ENCODE data around the gene GPHA2. TPM values are rescaled to one million over a fixed set of nuclear protein-coding genes. Genes with fewer than 3 reads are reported as not detected.

Gene GPHA2, protein sequence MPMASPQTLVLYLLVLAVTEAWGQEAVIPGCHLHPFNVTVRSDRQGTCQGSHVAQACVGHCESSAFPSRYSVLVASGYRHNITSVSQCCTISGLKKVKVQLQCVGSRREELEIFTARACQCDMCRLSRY
- not detected in 2 replicates for total RNA-seq

DNA sequence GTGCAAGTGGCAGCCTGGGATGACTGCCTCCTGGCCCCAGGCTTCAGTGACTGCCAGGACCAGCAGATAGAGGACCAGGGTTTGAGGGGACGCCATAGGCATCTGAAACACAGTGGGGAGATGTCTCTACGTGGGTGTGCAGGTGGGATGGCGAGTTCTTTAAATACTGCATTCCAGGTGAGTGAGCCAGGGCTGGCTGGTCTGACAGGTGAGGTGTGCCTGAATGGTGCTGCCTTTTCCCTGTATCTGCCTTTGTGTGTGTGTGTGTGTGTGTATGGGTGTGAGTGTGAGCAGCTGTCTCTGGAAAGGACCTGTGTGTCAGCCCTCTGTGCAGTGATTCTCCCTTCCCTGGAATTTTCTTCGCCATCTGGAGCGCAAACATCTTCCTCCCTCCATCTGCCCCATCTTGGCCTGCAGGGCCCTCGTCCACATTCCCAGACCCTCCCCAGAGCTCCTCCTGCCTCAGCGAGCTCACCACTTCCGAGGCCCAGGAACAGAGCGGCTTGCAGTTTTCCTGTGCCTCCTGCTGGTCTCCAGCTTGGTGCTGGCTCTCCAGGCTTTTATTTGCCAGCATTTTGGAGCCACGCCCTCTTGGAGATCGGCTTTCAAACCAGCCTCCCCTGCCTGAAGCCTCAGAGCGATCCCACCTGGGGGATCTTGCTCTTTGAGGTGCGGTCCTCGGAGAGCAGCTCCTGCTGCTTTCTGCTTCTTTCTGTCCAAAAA, at the start of gene GPHA2:
Gene GPHA2, minus strand, starts transcription at position 535 of the 723 bp plus-strand sequence. Its CDS starts 433 bp downstream, at position 102.

DNA sequence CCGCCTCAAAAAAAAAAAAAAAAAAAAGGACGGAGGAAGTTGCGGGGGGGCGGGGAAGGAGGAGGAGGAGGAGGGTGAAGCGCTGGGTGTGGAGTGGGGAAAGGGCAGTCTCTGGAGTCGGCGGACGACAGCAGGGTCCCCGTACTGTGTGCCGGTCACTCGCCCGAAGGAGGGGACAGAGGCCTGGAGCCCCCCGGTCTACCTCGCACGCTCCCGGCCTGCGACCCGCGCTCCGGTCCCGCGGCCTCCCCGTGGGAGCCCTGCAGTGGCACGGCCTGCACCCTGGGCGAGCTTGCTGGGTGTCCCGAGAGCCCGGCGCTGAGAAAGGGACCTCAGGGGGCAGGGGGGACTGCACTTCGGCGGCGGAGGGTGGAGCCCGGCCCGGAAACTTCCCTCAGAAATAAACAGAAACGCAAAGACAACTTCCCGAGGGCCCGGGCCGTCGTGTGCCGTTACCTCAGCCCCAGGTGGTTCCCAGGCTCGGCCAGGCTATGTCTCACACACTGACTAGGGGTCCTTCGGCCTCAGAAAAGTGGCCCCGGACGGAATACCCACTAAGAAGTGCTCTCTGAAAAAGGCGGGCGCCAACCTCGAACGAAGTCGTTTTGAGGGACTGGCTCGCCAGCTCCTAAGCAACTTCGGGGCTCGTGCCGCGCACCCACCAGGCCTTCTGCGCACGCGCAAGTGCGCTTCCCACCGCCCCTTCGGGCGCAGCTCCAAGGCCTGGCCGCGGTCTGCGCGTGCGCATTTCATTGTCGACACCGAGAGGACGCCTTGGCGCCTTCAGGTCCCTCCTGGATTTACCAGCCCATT, 35.9 kb upstream of the GPHA2 start, which contains the start of gene MAJIN:
Gene MAJIN, minus strand, starts transcription at position 688 of the 813 bp plus-strand sequence. CDS start 12,703 bp downstream, outside the sequence.

DNA sequence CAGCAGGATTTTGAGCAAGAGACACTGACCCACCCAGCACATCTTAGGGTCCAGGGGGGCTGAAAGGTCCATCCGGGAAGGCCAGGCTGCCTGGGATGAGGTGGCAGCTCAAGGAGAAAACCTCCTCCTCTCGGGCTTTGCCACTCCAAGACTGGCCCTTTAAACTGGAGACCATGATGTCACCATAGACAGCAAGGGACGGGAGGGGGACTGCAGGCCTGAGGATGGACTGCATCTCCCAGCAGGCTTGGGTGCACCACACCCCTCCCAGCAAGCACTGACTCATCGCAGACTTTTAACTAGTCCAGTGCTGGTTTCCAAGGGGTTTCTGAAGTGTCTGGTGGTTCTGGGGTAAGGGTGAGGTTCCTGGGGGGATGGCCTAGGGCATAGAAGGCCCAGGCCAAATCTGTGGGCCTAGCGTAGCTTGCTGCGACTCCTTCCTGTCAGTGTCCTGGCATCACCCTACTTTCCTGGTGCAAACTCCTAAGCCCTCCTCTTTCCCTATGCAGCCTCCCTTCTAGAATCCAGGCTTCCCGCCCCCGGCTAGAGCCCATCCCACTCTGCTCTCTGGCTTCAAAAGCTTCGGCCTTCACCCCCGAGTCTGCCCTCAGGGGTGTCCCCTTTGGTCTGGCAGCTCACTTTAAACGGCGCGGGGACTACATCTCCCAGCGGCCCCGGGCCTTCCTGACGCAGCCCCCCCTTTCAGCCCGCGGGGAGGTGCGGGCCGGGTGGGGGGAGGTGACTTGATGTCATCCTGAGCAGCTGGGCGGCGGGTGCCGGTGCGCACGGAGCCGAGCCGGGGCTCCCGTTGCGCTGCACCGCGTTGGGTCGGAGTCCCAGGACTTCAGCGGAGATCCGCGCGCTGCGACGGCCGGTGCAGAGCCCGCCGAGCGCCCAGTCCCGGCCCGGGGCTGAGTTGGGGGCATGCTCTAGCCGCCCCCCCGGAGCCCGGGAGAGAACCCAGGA, 11.5 kb downstream of the GPHA2 start, which contains the start of gene PPP2R5B:
Gene PPP2R5B, plus strand, starts transcription at position 746 of the 966 bp plus-strand sequence. CDS start 1,046 bp downstream, outside the sequence.

DNA sequence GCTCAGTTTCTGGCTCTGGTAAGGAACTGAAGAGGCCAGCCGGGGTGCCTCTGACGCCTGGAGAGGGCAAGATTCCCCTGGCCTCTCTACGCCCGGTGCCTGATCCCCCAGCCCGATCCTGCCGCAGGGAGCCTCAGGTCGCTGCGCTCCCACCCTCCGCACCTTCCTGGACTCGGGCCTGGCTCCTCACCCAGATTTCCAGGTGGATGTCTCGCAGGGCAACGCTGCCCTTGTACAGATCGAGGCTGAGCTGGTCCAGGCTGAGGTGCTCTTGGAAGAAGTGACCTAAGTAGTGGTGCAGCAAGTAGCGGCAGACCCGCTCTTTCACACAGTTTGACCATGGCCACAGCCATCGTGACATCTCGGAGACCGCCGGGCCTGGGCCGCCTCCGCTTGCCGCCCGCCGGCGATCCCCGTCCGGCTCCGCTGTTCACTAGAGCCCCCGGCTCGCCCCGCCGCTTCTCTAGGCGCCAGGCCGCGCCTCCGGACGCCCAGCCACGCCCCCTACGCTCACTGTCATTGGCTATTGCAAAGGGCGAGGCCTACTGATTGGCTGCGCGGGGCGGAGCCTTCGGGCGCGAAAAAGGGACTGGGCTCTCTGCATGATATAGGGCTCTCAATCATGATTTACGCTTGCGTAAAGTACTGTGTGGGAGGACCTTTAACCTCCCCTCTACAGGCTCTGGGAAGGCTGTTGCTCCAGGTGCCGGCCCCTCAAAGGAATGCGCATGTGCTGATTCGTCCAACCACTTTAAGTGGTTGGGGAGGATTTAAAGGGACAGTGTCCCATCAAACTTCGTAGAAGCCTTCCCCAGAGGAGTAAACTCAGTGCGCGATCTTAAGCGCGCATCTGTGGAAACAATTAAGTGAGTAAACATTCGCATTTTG, 18.7 kb downstream of the GPHA2 start, which contains the start of gene ATG2A:
Gene ATG2A, minus strand, starts transcription at position 435 of the 888 bp plus-strand sequence. Its CDS starts 74 bp downstream, at position 361.

Small RNA genes within 50 kb of the gene (small RNA-seq; reads per million reads assigned to genes)
- gene MIR6749 (not detected), gene MIR6750 (not detected)

Other genes with a start within 250 kb of the GPHA2 start
- gene NRXN2, start 212.7 kb downstream of the GPHA2 start, total RNA-seq = 9.2 and 17.2 TPM in 2 replicates
- gene RASGRP2, start 191.8 kb downstream of the GPHA2 start, total RNA-seq = 0.20 and 0.37 TPM in 2 replicates
- 0.37 and 0.39 TPM in 2 replicates for gene PYGM, start 175.9 kb downstream of the GPHA2 start, total RNA-seq
- 110 and 126 TPM in 2 replicates for gene SF1, start 157.4 kb downstream of the GPHA2 start, total RNA-seq
- gene MAP4K2, start 132.7 kb downstream of the GPHA2 start, total RNA-seq = 7.0 and 12.3 TPM in 2 replicates
- 20.2 and 22.1 TPM in 2 replicates for gene MEN1, start 125.3 kb downstream of the GPHA2 start, total RNA-seq
- under 0.01 TPM in 2 replicates for gene CDC42BPG, start 91.2 kb downstream of the GPHA2 start, total RNA-seq
- 40.1 and 75.3 TPM in 2 replicates for gene EHD1, start 57.3 kb downstream of the GPHA2 start, total RNA-seq
- gene ATG2A, start 18.7 kb downstream of the GPHA2 start, total RNA-seq = 15.4 and 19.5 TPM in 2 replicates
- 5.9 and 8.2 TPM in 2 replicates for gene PPP2R5B, start 11.2 kb downstream of the GPHA2 start, total RNA-seq
- not detected in 2 replicates for gene MAJIN, start 36.2 kb upstream of the GPHA2 start, total RNA-seq
- gene BATF2, start 61.1 kb upstream of the GPHA2 start, total RNA-seq = 0.37 and 0.98 TPM in 2 replicates
- gene ARL2, start 78.3 kb upstream of the GPHA2 start, total RNA-seq = 46.7 and 63.2 TPM in 2 replicates
- gene SNX15, start 91.5 kb upstream of the GPHA2 start, total RNA-seq = 12.1 and 13.2 TPM in 2 replicates
- gene SAC3D1, start 105.3 kb upstream of the GPHA2 start, total RNA-seq = 17.6 and 19.4 TPM in 2 replicates
- 10.8 and 14.3 TPM in 2 replicates for gene NAALADL1, start 122.7 kb upstream of the GPHA2 start, total RNA-seq
- 12.5 and 18.6 TPM in 2 replicates for gene CDCA5, start 148.1 kb upstream of the GPHA2 start, total RNA-seq
- 26.8 and 29.0 TPM in 2 replicates for gene ZFPL1, start 148.3 kb upstream of the GPHA2 start, total RNA-seq
- 122 and 127 TPM in 2 replicates for gene VPS51, start 160.3 kb upstream of the GPHA2 start, total RNA-seq
- 13.2 and 14.3 TPM in 2 replicates for gene TM7SF2, start 176.0 kb upstream of the GPHA2 start, total RNA-seq
- 12.9 and 13.1 TPM in 2 replicates for gene ZNHIT2, start 181.8 kb upstream of the GPHA2 start, total RNA-seq
- gene FAU, start 186.2 kb upstream of the GPHA2 start, total RNA-seq = 193 and 272 TPM in 2 replicates
- gene MRPL49, start 186.4 kb upstream of the GPHA2 start, total RNA-seq = 24.6 and 30.1 TPM in 2 replicates
- 12.5 and 15.1 TPM in 2 replicates for gene SYVN1, start 198.6 kb upstream of the GPHA2 start, total RNA-seq
- gene SPDYC, start 234.3 kb upstream of the GPHA2 start, total RNA-seq = not detected in 2 replicates
- 120 and 136 TPM in 2 replicates for gene CAPN1, start 246.0 kb upstream of the GPHA2 start, total RNA-seq

All from subcutaneous preadipocyte (primary cell).